RPMI7951 (cell line): ENCODE results near the gene ARL15. TPM values are rescaled to one million over a fixed set of nuclear protein-coding genes. Genes with fewer than 3 reads are reported as not detected.

Source experiments
- DNase-seq: peaks from one replicate; pipeline ENCODE4 v3.0.0-alpha.2; 2012; ENCODE audit warnings: low read depth
- total RNA-seq: library from RNA; depleted of rRNA; stranded (reverse); fragments of >200 nt; shearing (Covaris generic); gene quantifications from 2 replicates; pipeline ENCODE4 v1.2.3, GENCODE V29; 2014

Gene ARL15
- total RNA-seq, 1 experiment from 2014 or later, result 9.7 TPM

DNA sequence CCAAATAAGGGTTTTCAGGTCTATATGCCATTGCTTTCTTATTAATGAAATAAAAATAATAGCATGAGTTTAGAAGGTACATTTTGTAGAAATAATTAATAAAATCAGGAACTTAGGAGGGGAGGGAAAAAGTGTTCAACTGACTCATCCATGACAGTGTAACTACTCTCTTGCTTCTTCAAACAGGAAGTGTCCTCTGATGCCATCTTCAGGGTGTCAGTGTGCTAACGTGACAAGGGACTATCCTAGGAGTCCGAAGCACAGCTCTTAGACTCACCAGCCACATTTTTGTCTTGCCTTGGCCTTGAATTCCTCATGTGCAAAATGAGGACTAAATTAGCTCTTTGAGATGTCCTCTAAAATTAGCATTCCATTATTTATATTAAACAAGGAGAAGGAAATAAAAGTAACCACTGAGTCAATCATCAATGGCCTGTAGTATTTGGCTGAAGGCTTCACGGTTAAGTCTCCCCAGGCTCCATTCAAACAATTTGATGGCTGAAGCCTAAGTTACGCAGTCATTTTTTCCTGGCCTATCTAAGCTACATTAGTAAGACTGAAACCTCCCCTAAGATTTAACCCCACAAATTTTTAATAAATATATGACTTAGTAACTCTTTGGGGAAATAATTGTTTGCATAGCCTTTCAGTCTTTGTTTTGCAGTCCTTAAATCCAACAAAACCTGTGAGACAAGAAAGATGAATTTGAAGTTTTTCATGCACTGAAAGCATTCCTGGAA lies 151.1 kb downstream of the ARL15 start:
- DNase-seq, result peak; percentile 58

DNA sequence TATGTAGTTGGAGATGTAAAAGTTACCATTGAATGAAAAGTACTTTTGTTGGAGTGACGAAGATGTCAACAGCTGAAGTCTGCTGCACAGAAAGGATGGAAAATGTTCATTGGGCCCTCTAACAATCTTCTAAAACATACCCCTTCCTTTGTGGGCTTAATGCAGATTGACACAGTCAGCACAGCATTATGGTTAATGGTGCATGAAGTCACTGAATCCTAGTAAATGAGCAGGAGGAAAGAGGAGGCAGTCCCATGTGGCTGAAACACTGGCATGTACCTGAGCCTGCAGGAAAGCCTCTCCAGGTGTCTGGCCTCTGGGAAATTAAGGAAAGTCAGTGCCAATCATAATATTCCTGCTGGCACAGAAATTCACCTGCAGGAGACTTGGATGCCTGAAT lies 153.8 kb downstream of the ARL15 start:
- DNase-seq, result no peak

DNA sequence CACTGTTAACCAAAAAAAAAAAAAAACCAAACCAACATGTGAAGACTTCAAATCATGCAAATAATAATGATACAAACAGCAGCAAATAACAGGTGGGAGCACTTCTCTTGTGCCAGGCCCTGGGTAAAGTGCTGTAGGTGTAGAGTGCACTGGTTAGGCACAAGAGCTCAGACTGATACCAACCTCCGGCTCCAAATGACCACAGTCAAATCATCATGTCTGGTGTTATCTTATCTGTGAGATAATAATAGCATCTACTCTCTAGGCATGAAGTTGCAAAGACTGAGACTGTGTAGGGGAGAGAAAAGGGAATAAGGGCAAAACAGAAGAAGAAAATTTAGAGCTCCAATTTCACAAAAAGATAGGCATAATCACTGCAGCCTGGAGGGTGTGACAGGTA lies 159.5 kb downstream of the ARL15 start:
- DNase-seq, result no peak

DNA sequence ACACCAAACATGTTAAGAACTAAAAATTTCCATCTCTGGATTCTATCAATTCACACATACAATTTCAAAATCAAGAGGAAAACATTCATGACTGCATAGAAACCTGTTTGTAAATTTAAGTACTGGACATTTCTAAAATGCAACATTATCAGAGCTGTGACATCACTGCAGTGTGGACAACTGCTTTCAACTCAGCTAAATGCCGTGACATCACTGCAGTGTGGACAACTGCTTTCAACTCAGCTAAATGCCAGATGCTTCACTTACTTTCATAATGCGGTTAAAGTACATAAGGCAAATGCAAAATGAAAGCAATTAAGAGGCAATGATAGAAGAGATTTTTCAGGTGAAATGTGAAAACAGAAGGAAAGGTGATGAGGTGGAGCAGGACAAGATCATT lies 161.5 kb downstream of the ARL15 start:
- no peak for DNase-seq

DNA sequence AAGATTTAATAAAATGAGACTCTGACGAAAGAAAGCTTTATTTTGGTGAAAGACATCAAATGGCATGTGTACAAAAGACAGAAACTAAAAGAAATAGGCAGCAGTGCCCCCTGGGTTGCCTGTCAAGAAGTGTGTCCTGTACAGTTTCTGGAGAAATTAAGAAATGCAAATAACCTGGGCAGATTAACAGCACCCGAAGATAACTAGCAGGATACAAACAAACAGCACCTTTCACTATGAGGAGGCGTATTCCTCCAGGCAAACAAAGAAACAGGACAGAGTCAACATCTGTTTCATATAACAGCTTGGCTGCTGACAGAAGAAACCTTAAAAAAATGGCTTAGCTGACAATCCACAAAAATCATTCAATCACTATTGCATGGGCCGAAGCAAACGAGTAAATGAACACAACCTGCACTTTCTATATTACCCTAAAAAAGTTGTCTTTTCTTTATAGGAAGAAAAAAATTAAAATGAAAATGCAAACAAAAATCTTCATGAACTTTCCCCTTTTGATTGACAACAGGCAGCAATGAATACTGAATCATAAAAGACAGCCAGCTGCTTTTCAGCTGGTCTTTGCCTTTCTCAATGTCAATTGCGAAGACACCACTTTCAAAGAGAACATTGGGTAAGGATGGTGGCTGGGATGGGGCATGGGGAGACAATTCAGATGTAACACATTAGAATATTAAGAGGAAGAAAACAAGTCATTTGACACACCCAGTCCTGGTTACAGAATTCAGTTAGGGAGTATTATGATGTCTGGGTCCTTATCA lies 162.1 kb downstream of the ARL15 start:
- peak; percentile 4 for DNase-seq

DNA sequence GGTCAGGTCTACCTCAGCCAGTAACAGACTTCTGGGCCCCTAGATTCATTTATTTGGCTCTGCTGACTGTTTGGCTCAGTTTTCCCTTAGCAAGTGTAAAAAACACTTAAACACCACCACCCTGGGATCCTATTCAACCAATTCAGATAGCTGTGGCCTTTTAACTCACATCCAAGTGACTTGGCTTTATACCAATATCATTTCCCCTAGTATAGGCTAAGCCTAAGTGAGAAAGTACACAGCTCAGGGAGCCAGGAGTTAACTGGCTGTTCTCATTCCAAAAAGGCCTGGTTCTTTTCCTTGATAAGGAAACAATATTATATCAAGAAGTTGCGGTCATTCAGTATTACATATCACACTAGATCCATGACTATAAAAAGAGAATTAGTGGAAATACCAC lies 163.5 kb downstream of the ARL15 start:
- DNase-seq, result no peak

DNA sequence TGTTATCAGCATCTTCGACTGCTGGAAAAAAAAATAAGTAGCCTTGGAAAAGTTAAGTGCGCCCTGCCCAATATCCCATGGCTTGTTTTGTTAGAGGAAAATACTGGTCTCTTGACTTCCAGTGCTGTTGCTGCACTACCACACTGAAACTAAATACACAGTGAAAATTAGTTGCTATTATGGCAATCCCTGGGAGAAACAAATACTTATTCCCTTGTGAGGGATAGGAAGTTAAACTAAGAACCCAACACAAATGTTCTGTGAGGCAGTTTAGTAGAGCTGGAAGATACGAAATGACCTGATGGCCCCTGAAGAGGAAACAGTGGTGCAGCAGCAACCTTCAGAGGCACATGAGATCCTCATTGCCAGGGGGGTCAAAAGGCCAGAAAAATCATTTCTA lies 164.0 kb downstream of the ARL15 start:
- no peak for DNase-seq

DNA sequence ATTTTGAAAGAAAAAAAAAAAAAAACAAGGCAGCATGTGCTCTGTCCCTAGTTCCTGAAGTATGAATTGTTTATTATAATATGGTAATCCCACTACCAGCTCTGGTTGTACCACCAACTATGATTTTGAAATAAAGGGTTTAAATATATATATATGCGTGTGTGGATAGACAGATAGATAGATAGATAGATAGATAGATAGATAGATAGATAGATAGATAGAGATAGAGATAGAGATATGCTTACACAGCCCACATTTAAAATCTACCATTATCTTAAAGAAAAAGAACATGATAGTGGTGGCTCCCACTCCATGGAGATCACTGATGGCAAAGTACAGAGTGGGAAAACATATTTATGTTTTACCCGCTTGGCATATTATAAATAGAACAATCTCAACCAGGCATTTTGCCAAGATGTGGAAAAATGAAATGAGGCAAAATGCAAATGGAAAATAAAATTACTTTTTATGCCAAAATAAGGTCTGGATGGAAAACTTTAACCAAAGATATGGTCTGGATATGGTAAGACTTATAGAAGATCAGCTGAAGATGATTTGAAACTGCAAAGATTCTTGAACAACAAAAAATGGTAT lies 170.0 kb downstream of the ARL15 start:
- DNase-seq, result no peak

DNA sequence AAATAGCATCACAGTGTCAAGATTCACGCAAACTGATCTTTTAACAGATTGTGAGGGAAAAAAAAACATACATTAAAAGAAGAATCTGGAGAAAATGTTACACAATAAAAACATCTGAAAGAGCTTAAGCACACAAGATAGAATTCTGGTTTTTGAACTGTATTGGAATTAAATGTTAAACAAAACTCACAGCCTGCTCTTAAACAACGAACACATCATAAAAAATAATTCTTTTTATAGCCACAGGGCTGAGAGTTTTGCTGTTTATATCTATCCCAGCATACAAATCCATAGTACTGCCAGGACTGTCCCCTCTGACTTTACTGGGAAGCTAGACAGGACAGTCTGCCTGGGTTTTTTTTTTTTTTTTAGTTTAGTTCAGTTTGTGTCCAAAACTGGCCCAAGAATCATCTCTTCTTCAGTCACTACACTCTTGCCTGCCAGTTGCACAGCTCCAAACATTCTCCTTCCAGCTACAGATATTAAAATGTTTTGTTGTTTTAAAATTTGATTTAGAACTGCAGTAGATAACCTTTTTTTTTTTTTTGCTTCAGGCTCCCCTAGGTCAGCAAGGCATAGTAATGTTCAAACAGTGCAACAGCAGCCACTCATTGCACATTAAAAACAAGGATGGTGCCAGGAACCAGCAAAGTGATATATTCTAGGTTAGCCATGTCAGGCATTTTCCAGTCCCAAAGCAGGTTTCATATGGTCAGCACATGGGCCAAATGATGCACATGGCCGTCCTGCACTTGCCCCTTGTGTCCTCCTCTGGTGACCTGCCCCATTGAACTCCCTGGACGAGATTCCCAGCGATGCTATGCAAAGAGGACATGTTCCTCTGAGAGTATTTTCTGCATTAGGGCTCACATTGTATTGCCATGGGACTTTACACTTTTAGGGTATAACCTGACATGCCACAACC lies 173.6 kb downstream of the ARL15 start:
- DNase-seq, result no peak

DNA sequence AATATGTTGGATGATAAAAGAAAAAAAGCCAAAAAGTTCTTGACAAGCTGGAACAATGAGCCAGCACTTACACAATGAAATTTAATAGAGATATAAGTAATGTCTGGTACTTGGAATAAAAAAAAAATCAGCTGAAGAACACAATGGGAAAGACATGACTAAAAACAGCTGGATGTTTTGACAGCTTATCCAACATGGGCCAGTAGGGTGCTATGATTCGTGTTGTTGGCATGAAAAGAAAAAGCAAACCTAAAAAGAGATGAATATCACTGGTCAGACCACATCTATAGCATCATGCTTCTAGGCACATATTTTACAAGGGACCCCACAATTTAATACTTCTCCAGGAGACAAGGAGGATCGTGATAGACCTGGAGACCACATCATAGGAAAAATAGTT lies 175.3 kb downstream of the ARL15 start:
- peak; percentile 8 for DNase-seq

DNA sequence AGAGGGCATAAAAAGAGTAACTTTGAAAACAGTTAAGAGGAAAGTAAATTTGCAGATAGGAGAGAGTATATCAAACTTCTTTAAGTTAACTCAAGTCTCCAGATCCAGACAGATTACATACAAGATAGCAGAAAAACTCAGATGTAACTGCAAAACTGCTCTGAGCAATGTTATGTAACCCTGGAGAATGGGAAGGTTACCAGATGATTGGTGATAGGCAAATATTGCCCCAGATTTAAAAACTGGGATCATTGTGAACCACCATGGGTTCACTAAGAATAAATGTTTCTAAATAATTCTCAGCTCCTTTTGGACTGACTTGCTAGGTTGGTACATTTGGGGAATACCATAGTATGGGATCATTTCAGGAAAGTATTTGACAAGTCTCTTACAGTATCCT lies 176.5 kb downstream of the ARL15 start:
- DNase-seq, result no peak

DNA sequence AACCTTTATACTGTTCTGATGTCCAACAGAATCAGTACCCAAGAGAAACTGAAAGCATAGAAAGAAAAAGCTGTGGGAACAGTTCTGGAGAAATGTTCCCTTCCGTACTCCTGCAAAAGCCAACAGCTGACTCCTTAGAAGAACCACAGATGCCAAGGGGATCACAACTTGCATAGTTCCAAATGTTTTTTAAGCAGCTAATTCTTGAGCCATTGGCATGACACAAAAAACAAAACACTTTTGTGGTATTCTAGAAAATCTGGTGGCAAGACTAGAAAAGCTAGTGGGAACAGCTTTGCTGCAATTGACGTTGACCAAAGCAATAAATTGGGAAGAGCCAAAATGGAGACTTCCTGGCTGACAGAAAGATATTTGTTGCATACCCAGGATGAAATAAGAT lies 189.9 kb downstream of the ARL15 start:
- no peak for DNase-seq

DNA sequence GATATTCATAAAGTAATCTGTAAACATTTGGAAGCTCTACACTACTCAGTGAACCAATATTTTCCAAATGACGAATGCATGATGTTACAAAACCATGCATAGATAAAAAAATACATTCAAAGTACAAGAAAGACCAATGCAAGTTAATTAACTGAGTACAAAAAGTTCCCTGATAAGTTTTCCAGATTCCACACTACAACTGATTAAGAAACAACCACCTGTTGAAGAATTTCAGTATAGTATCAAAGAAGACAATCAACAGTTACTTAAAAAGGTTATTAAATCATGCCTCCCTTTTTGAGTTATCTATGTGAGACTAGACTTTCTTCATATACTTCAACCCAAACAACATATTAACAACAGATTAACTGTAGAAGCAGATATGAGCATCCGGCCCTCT lies 192.4 kb downstream of the ARL15 start:
- no peak for DNase-seq

DNA sequence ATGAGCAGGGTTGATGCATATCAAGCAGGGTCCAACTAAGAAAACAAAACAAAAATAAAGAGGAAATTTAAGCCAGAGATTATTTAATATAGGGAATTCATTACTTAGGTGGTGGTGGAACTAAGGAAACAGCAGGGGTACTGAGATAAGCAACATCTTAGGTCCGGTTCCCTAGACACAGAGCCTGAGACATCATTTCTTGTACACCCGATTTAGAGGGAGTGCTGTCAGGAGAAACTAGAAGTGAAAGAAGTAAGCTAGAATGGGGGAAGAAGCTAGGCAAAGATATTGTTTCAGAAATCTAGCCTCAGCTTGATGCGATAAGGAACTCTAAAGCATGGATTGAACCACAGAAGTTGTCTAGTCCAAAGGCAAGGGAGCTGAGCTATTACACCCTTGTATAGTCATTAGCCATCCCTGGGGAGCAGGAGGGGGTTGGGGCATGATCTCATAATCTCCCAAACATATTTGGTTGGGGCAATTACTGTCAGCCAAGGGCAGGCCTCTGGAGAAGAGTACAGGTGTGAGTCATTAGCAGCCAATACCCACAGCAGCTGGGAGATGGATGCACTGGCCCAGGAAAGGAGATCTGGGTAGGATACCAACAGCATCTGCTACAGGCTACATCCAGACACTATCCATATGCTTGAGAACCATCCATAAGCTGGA lies 194.5 kb downstream of the ARL15 start:
- DNase-seq, result peak; percentile 29

DNA sequence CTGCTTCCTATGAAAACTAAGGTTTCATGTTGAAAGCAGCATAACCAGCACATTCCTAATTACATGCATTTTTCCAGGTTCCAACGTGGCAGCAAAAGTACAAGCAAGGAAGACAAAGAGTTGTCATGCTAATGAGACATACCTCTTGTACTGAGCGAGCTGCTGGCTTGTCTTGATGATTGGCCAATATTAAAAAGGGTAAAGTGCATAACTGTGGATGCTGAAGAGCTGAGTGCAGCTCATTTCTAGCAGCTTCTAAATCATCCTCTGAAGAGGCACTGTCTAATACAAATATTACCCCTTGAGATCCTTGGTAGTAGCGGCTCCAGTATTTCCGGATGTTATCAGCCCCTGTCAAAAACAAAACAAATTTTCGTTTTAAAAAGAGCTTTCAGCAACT lies 197.3 kb downstream of the ARL15 start:
- DNase-seq, result no peak

DNA sequence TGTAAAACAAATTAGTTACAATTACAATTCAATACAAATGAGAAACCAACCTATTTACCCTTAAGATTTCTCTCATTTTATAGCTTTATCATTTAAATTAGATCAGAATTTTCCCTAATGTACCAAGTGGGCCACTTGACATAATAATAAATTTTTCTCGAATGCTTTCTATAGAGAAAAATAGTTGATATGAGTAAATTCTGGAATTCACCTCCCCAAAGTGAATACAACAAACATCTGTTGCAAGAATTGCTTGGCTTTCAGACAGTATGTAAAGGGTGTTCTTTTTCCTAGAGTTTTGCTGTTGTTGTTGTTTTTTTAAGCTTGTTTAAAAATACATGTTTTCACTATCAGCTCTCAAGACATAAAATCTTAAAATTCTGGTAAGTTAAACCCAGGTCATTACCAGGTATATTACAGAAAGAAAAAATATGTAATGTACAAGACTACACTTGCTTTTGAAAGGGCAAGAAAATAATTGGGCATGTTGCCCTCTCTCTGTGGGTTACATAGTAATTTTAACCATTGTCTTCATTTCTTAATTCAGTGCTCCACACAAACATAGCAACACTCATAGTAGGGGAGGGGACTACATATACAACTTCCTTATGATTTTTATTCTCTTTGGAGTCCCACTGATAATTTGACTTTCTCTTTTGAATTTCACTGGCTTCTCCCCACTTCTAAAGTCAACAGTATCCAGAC lies 200.6 kb downstream of the ARL15 start:
- DNase-seq, result no peak

DNA sequence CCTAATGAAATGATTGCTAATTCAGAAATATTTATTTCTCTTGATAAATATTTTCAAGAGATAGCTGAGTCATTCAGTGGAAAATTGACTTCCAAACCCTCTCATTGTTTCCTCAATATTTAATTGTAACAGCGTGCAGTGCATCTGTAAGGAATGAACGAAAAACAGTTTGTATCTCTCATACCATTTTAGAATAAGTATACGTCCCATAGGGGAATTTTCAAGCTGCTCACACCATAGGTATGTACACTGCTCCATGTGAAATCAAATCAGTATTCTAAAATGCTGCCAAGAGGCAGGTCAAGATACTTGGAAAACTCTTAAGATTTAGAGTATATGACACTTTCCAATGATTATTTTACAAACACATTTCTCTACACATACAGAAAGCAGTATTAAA lies 202.2 kb downstream of the ARL15 start:
- DNase-seq, result no peak

DNA sequence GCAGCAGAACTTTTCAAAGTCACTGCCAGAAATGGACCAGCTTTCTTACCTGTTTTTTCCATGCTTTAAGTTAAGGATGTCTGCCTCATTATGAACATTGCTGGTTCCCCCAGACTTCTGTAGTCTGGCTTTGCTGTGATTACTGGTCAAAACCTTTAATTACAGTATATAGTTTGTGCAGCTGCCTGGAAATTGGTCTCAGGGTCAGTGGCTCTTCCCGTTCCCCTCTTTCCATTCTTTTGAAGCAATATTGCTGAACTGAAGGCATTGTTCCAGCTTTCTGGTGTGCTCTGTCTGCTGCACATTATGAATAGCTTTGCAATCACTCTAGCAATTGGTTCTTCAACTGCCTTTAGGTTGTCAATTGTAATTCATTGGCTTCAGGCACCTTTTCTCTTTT lies 206.5 kb downstream of the ARL15 start:
- DNase-seq, result no peak

DNA sequence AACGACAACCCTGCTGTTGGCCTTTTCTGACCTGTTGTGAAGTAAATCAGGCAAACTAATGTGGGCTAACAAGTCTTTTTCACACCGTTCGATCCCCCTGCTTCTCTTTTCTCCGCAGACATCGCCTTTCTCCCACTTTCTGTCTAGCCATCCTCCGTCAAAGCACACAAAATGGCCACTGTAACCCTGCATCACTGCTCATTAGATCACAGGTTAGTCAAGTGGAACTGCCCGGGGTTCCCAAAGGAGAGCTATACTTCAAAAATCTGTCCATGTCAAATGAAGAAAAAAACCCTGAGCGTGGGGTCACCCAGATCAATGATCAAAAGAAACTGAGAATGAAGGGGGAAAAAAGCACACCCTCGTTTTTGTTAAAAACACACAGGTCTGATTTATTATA lies 212.1 kb downstream of the ARL15 start:
- no peak for DNase-seq

DNA sequence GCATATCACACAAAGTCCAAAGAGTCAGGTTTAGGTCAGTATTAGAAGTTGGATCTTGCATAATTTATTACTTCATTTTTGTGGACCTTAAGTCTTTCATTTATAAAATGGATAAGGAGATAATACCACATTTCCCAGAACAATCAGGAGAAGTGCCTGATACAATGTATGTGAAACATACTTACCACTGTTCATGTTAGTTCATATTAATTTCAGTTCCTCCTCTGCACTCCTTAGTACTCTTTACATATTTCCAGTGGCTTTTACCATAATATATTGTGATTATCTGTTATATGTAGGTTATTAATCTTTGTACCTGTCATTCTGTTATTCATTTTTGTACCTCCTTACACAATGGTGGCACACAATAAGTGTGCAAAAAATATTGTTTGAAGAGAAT lies 214.4 kb downstream of the ARL15 start:
- no peak for DNase-seq

DNA sequence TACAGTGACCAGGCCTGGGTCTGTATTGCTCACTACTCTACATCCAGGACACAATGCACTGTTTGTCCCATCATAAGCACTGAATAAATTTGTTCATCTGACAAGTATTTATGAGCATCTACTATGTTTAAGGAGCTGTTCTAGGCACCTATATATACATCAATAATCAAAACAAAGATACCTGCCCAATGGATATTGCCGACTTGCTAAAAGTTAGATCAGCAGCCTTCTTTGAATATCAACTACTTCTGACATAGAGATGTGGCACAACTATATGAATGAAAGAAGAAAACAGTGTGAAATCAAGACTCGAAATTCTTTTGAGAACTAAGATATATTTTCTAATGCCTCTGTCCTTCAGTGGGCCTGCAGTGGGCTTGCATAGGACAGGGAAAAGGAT lies 215.7 kb downstream of the ARL15 start:
- no peak for DNase-seq
